RWPE1 (cell line): ENCODE data around the gene SQOR.

ENCODE experiments used
- CTCF ChIA-PET: fragments of 350-600 bp; sonication (Branson Sonifier 250); formaldehyde crosslinking; extraction: SDS; loops from one replicate; lab custom pipeline; 2021; lab: Yijun Ruan, JAX
- POLR2A ChIA-PET: fragments of 400-600 bp; formaldehyde crosslinking; extraction: SDS; loops from one replicate; lab custom pipeline; 2020; ENCODE audit warnings: antibody characterized with exemption; ENCODE audit not compliant: low non-redundant PET; lab: Yijun Ruan, JAX
- DNase-seq: peaks from one replicate; pipeline ENCODE4 v3.0.0; 2012; ENCODE audit warnings: low spot score
- H3K27ac ChIP-seq: fragments of 450-650 bp; 2 replicates; pipeline ENCODE4 v1.5.1; 2017
- TF ChIP-seq, protein P1 (sequence below): fragments of 450-650 bp; conservative IDR thresholded peaks from 2 replicates; pipeline ENCODE4 v1.5.1; 2017; ENCODE audit warnings: low read depth, mild to moderate bottlenecking

SQOR gene

DNA sequence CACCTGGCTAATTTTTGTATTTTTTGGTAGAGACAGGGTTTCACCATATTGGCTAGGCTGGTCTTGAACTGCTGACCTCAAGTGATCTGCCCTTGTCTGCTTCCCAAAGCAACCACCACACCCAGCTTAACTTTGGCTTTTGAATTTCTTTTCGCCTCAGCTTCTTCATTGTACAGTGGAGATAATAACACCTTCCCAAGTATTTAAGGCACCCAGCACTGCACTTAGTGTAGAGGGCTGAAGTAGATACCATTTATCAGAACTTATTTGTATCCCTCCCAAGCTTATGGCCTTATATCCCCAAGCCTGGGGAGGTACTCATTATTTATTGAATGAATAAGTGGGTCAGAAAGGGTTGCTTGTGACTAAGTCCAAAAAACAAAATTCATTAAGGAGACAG, 2.3 kb downstream of the SQOR start:
- TF ChIP-seq, protein P1, sequence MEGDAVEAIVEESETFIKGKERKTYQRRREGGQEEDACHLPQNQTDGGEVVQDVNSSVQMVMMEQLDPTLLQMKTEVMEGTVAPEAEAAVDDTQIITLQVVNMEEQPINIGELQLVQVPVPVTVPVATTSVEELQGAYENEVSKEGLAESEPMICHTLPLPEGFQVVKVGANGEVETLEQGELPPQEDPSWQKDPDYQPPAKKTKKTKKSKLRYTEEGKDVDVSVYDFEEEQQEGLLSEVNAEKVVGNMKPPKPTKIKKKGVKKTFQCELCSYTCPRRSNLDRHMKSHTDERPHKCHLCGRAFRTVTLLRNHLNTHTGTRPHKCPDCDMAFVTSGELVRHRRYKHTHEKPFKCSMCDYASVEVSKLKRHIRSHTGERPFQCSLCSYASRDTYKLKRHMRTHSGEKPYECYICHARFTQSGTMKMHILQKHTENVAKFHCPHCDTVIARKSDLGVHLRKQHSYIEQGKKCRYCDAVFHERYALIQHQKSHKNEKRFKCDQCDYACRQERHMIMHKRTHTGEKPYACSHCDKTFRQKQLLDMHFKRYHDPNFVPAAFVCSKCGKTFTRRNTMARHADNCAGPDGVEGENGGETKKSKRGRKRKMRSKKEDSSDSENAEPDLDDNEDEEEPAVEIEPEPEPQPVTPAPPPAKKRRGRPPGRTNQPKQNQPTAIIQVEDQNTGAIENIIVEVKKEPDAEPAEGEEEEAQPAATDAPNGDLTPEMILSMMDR: no peak
- ChIA-PET CTCF (interaction anchor here (0.5 to 0.6 kb wide), 2 partner anchors 28 to 104 kb away, joined by 3 read pairs; no protein-coding TSS in a partner anchor), POLR2A (no interaction called here)
- peak overlapping the region; percentile 95 for H3K27ac ChIP-seq
- DNase-seq: no peak

DNA sequence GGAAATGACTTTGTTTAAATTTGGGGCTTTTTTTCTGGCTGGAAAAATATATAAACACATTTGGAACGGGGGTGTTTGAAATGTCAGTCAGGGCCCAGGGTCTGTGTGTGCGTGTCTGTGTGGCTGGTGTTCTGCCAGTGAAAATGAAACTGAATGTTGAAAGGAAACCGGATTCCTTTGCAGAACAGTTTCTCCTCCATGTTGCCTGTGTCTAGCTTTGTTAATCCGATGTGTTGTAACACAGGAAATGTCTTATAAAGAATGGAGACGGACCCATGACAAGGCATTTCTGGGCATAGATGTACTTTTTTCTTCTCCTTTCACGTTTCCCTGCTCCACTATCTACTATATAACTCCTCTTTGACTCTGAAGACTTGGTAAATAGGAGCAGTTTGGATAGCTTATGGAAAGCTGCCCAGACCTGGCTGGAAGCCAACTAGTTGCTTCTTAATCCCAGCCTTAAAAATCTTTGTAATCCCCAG, 2.8 kb downstream of the SQOR start:
- ChIA-PET CTCF (interaction anchor here (0.5 to 0.6 kb wide), 2 partner anchors 28 to 105 kb away, joined by 3 read pairs; no protein-coding TSS in a partner anchor), POLR2A (no interaction called here)
- peak overlapping the region; percentile 95 for H3K27ac ChIP-seq
- DNase-seq: peak; percentile 66
- TF ChIP-seq, protein P1: no peak

DNA sequence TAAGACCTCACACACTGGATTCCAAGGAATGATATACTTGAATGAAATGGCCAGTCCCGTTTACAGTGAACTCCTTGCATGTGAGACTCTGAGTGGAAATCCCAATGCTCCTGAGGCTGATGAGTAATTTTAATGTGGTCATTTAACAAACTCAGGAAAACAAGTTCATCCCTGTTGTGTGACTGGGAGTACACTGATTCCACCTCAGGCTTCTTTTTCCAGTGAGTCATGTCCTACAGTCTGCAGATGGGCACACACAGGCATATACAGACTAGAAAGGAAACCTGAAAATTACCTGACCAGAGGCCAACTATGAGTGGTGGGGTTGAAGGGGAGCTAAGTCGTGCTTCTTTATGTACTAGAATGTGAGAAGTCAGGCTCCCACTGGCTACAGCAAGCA, 5.8 kb downstream of the SQOR start:
- ChIA-PET POLR2A (no interaction called here), CTCF (interaction anchor here (0.5 kb wide), 1 partner anchor 430 kb away, joined by 5 read pairs; no protein-coding TSS in a partner anchor)
- TF ChIP-seq, protein P1: no peak
- peak; percentile 90 for DNase-seq
- H3K27ac ChIP-seq: peak overlapping the region; percentile 83

DNA sequence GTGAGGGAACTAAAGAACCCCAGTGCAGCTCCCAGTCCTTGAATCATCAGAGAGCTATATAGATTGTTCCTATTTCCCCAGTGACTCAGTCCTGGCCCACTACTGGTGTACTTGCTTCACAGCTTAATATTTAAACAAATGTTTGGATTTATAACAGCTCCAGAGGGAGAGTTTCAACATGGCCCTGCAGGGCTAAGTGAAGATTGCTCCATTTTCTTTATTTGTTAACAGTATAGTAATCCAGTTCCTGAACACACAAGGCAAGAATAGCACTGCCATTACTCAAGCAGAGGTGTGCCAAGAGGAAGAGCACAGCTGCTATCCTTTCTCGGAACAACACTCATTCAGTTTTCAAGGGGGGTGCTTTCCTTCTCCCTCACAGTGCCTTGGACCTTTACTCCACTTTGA, 6.5 kb downstream of the SQOR start:
- CTCF ChIA-PET: no interaction called here
- peak overlapping the region; percentile 83 for H3K27ac ChIP-seq
- DNase-seq: peak; percentile 90
- POLR2A ChIA-PET: no interaction called here
- TF ChIP-seq, protein P1: no peak

DNA sequence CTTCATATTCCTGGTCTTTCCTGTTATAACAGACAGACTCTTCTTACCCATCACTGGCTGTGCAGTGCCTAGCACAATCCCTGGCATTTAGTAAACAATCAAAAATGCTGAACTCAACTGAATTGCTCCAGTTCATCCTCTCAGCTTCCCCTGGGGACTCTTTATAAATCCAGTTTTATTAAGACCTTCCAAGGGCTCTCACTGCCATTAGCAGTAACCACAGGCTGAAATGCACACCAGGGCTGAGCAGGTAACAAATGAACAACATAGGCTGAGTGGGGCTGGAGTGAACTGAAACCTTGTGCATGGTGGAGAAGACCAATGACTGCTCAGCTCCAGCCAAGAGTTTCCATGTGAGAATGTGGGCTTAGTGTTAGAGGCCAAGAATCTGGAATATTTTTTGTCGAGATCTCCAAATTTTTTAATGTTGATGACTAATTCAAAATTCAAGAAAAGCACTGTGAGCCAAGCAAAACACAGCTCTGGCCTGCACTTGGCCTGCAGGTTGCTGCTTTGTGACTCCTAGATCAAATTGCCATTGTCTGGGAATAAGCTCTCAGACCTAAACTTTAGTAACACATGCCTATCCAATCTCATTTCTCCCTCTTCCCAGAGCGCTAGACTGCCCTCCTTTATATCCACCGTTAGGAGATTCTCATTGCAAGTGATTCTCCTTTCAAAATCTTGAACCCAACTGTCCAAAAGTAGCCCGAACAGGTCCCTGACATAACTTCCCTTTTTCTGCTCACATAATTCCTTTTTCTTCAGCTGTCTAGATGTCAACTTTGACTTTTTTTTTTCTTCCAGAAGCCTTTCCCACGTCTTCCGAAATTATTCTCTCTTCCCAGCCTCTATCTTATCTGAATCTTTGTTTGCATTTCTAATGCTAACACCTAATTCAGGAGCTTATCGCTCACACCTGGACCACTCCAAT, 7.4 kb downstream of the SQOR start:
- peak overlapping the region; percentile 83 for H3K27ac ChIP-seq
- ChIA-PET POLR2A (no interaction called here), CTCF (interaction anchor here (0.6 kb wide), 1 partner anchor 120 kb away, joined by 4 read pairs; no protein-coding TSS in a partner anchor)
- peak; percentile 50 for DNase-seq
- TF ChIP-seq, protein P1: no peak

DNA sequence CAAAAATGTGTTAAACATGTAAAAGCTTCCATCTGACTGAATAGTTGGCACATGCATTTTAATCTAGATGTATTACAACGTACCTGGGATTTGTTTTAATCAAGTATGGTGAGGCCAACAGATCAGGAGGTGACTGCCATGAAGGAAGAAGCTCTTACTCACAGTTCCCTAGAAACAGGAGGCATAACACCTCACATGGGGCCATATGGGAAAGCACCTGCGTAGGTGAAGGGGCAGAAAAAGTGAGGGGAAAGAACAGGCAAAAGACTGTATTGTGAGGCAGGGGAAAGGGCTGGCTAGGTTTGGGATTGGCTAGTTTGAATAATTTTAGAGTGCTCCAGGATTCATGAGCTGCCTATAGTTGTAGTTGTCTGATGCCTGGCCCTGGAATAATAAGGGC, 9.6 kb downstream of the SQOR start:
- no peak for DNase-seq
- H3K27ac ChIP-seq: peak overlapping the region; percentile 40
- POLR2A ChIA-PET: interaction anchor here (0.9 kb wide), 1 partner anchor 50 kb away, joined by 3 read pairs; no protein-coding TSS in a partner anchor
- TF ChIP-seq, protein P1: no peak
- CTCF ChIA-PET: interaction anchor here (0.6 to 1.1 kb wide), 2 partner anchors 9 to 19 kb away, joined by 3 to 4 read pairs; no protein-coding TSS in a partner anchor
